SU-DHL-6 (cell line): ENCODE results near the gene DPCD.

Source experiments
- CTCF ChIP-seq: fragments of 200-600 bp; sonication (generic); IDR thresholded peaks from one replicate; pipeline ENCODE4 v1.5.1; 2017; ENCODE audit warnings: antibody characterized with exemption, mild to moderate bottlenecking, low read length, moderate library complexity; ENCODE audit not compliant: insufficient read depth, poor library complexity, severe bottlenecking
- EZH2phosphoT487 ChIP-seq: fragments of 200-600 bp; sonication (generic), shearing (Covaris generic); conservative IDR thresholded peaks from 2 replicates; pipeline ENCODE4 v1.6.1; 2018; ENCODE audit warnings: mild to moderate bottlenecking, antibody characterized with exemption, low read length, moderate library complexity, mixed read lengths

- TF ChIP-seq CTCF = no peak
- TF ChIP-seq EZH2phosphoT487 = no peak
These were observed 8.6 kb upstream of the DPCD start for GRCh38 chr10:101579516-101579870.
